Muscle of leg (tissue), 11 donors: ENCODE results near the gene PTPN1. TPM values are rescaled to one million over a fixed set of nuclear protein-coding genes. Genes with fewer than 3 reads are reported as not detected.
"Not testable (repeated sequence)": the region's sequence is repeated elsewhere in the genome, so short reads cannot be mapped to it uniquely, and the experiment has no call there.

Source experiments
- DNase-seq: peaks from one replicate; pipeline ENCODE4 v3.0.0; 2013
- H3K27ac ChIP-seq: one replicate; pipeline ENCODE4 v1.5.1; 2013; ENCODE audit warnings: mild to moderate bottlenecking, low read length, control low read depth
- H3K27me3 ChIP-seq: one replicate; pipeline ENCODE4 v1.6.1; 2013; ENCODE audit warnings: low read length; ENCODE audit not compliant: control insufficient read depth, insufficient read depth
- H3K36me3 ChIP-seq: one replicate; pipeline ENCODE4 v1.6.1; 2013; ENCODE audit warnings: low read length; ENCODE audit not compliant: control insufficient read depth, insufficient read depth
- H3K4me1 ChIP-seq: one replicate; pipeline ENCODE4 v1.6.1; 2013; ENCODE audit warnings: low read length; ENCODE audit not compliant: control insufficient read depth, insufficient read depth
- H3K4me3 ChIP-seq: one replicate; pipeline ENCODE4 v1.5.1; 2013; ENCODE audit warnings: low read length, control low read depth
- H3K9me3 ChIP-seq: replicated peaks from 2 replicates; pipeline ENCODE4 v1.6.1; 2013; ENCODE audit warnings: low read depth, low read length; ENCODE audit not compliant: control insufficient read depth
- WGBS: methylation state at CpG from one replicate; pipeline ENCODE4 v1.1.5; 2013; ENCODE audit warnings: missing lambda C conversion rate; ENCODE audit not compliant: insufficient coverage; 5-methylcytosine and 5-hydroxymethylcytosine counted together
- polyA plus RNA-seq, 8 donors: library from polyadenylated mRNA; unstranded; fragments of 120-200 nt; gene quantifications; one replicate each; pipeline versions ENCODE4 v1.2.1 to v1.2.3, GENCODE V29; 2013; ENCODE audit warnings: inconsistent platforms in 1 of 8, low replicate concordance in 1 of 8; ENCODE audit not compliant: insufficient read length in 8 of 8, insufficient read depth in 1 of 8
- total RNA-seq: library from RNA; stranded (reverse); fragments of 120-200 nt; gene quantifications from one replicate; pipeline ENCODE4 v1.2.4, GENCODE V29; 2013

The PTPN1 gene
- total and polyA plus RNA-seq, 9 donors: 12.5 to 22.5 (median 18.4) TPM

- H3K36me3 ChIP-seq: no peaks in the 10 kb centered on the region
- no peak overlapping the region for H3K27ac ChIP-seq
- no peaks in the 10 kb centered on the region for H3K4me1 ChIP-seq
- H3K27me3 ChIP-seq: no peaks in the 10 kb centered on the region
- no peak for DNase-seq
- WGBS: 66% methylated on average over 3 of the region's 6 CpGs
- H3K9me3 ChIP-seq: no peaks in the 10 kb centered on the region
- no peak overlapping the region for H3K4me3 ChIP-seq
These were observed 15.8 kb upstream of the PTPN1 start for GRCh38 chr20:50494428-50494827.

GRCh38 chr20:50496773-50497385, 13.3 kb upstream of the PTPN1 start:
- DNase-seq: no peak
- Histone ChIP-seq H3K27ac (no peak overlapping the region), H3K36me3 (no peaks in the 10 kb centered on the region), H3K27me3 (no peaks in the 10 kb centered on the region), H3K9me3 (no peaks in the 10 kb centered on the region), H3K4me3 (no peak overlapping the region), H3K4me1 (no peaks in the 10 kb centered on the region)
- WGBS: no CpG with 5 or more reads among the region's 5 CpGs

GRCh38 chr20:50498071-50498776, 12.0 kb upstream of the PTPN1 start:
- Histone ChIP-seq H3K27ac (no peak overlapping the region), H3K27me3 (no peaks in the 10 kb centered on the region), H3K4me3 (no peak overlapping the region), H3K4me1 (no peaks in the 10 kb centered on the region), H3K9me3 (no peaks in the 10 kb centered on the region), H3K36me3 (no peaks in the 10 kb centered on the region)
- no peak for DNase-seq
- 76% methylated on average over 3 of the region's 5 CpGs for WGBS

GRCh38 chr20:50499938-50500337, 10.2 kb upstream of the PTPN1 start:
- WGBS: 79% methylated on average over 2 of the region's 3 CpGs
- no peaks in the 10 kb centered on the region for H3K36me3 ChIP-seq
- DNase-seq: no peak
- H3K27ac ChIP-seq: no peak overlapping the region
- no peak overlapping the region for H3K4me3 ChIP-seq
- H3K27me3 ChIP-seq: no peaks in the 10 kb centered on the region
- H3K4me1 ChIP-seq: no peaks in the 10 kb centered on the region
- H3K9me3 ChIP-seq: no peaks in the 10 kb centered on the region

- H3K4me3 ChIP-seq: no peak overlapping the region
- WGBS: 39% methylated on average over 2 of the region's 12 CpGs
- DNase-seq: no peak
- peak overlapping the region; percentile 10 for H3K27ac ChIP-seq
- H3K9me3 ChIP-seq: no peaks in the 10 kb centered on the region
- H3K27me3 ChIP-seq: no peaks in the 10 kb centered on the region
- H3K4me1 ChIP-seq: no peaks in the 10 kb centered on the region
- no peaks in the 10 kb centered on the region for H3K36me3 ChIP-seq
These were observed 8.0 kb upstream of the PTPN1 start for GRCh38 chr20:50501972-50502745.

GRCh38 chr20:50504231-50504823, 5.9 kb upstream of the PTPN1 start:
- H3K36me3 ChIP-seq: no peaks in the 10 kb centered on the region
- no peak overlapping the region for H3K4me3 ChIP-seq
- H3K27ac ChIP-seq: no peak overlapping the region
- no peaks in the 10 kb centered on the region for H3K9me3 ChIP-seq
- WGBS: 70% methylated on average over 2 of the region's 4 CpGs
- peaks cover 1% of the 10 kb centered on the region for H3K4me1 ChIP-seq
- H3K27me3 ChIP-seq: no peaks in the 10 kb centered on the region
- peak; percentile 42 for DNase-seq

- no peak for DNase-seq
- 48% methylated on average over 2 of the region's 3 CpGs for WGBS
- Histone ChIP-seq H3K4me1 (peaks cover 12% of the 10 kb centered on the region), H3K9me3 (no peaks in the 10 kb centered on the region), H3K27me3 (no peaks in the 10 kb centered on the region), H3K4me3 (no peak overlapping the region), H3K27ac (no peak overlapping the region), H3K36me3 (no peaks in the 10 kb centered on the region)
These were observed 4.0 kb upstream of the PTPN1 start for GRCh38 chr20:50506270-50506579.

GRCh38 chr20:50507745-50508144, 2.4 kb upstream of the PTPN1 start:
- 93% methylated on average over 2 of the region's 5 CpGs for WGBS
- H3K9me3 ChIP-seq, DNase-seq, H3K27me3 ChIP-seq, H3K27ac ChIP-seq, H3K36me3 ChIP-seq, H3K4me3 ChIP-seq: not testable (repeated sequence)
- peaks cover 14% of the 10 kb centered on the region for H3K4me1 ChIP-seq

- Histone ChIP-seq H3K27me3 (no peaks in the 10 kb centered on the region), H3K36me3 (no peaks in the 10 kb centered on the region), H3K9me3 (no peaks in the 10 kb centered on the region), H3K4me3 (no peak overlapping the region), H3K4me1 (peaks cover 14% of the 10 kb centered on the region), H3K27ac (no peak overlapping the region)
- DNase-seq: no peak
- WGBS: 92% methylated on average over 4 of the region's 9 CpGs
These were observed 1.9 kb upstream of the PTPN1 start for GRCh38 chr20:50508171-50508755.
